Measurements from ENCODE around the gene ANK3. TPM values are rescaled to one million over a fixed set of nuclear protein-coding genes. Genes with fewer than 3 reads are reported as not detected.

Gene ANK3
- total RNA-seq, 2 donors from 2014 or later = 65.0 to 79.5 TPM

- Histone ChIP-seq H3K36me3 (ENCODE audit: control insufficient read depth, insufficient read depth, low read length) (no peaks in the 10 kb centered on the region), H3K27ac (ENCODE audit: low read depth, low read length) (no peak overlapping the region), H3K4me3 (ENCODE audit: low read length) (no peak overlapping the region), H3K4me1 (ENCODE audit: control insufficient read depth, insufficient read depth, low read length) (no peaks in the 10 kb centered on the region), H3K27me3 (ENCODE audit: control insufficient read depth, insufficient read depth, low read length, poor library complexity, severe bottlenecking) (no peaks in the 10 kb centered on the region), H3K9ac (ENCODE audit: extremely low read depth, low read length, poor library complexity, severe bottlenecking) (no peak overlapping the region), H3K9me3 (ENCODE audit: control insufficient read depth, low read length) (no peaks in the 10 kb centered on the region)
- Mint-ChIP-seq H3K27me3 (ENCODE audit: insufficient read depth) (no peaks in the 10 kb centered on the region), H3K9me3 (peaks cover 3% of the 10 kb centered on the region), H3K27ac (no peak overlapping the region), H3K4me1 (no peaks in the 10 kb centered on the region), H3K4me3 (no peak overlapping the region), H3K36me3 (ENCODE audit: low read depth) (no peaks in the 10 kb centered on the region)
- WGBS, 2 experiments (ENCODE audit: insufficient coverage in 1 of 2, insufficient read length in 1 of 2) = 94% methylated on average over 2 of the region's 2 CpGs; no CpG with 5 or more reads in 1 of the 2 experiments
- no peak for DNase-seq
- TF ChIP-seq CTCF (conservative IDR thresholded peaks at IDR 0.05) = no peak
These were observed 379.8 kb downstream of the ANK3 start for GRCh38 chr10:60009710-60010383.

- Mint-ChIP-seq H3K27me3 (ENCODE audit: insufficient read depth) (no peaks in the 10 kb centered on the region), H3K36me3 (ENCODE audit: low read depth) (no peaks in the 10 kb centered on the region), H3K9me3 (peaks cover 3% of the 10 kb centered on the region), H3K4me1 (no peaks in the 10 kb centered on the region), H3K4me3 (no peak overlapping the region), H3K27ac (no peak overlapping the region)
- Histone ChIP-seq H3K9me3 (ENCODE audit: control insufficient read depth, low read length) (no peaks in the 10 kb centered on the region), H3K27ac (ENCODE audit: low read depth, low read length) (no peak overlapping the region), H3K36me3 (ENCODE audit: control insufficient read depth, insufficient read depth, low read length) (no peaks in the 10 kb centered on the region), H3K4me3 (ENCODE audit: low read length) (no peak overlapping the region), H3K9ac (ENCODE audit: extremely low read depth, low read length, poor library complexity, severe bottlenecking) (no peak overlapping the region), H3K4me1 (ENCODE audit: control insufficient read depth, insufficient read depth, low read length) (peaks cover under 1% of the 10 kb centered on the region), H3K27me3 (ENCODE audit: control insufficient read depth, insufficient read depth, low read length, poor library complexity, severe bottlenecking) (no peaks in the 10 kb centered on the region)
- 95% methylated on average over 2 of the region's 2 CpGs; no CpG with 5 or more reads in 1 of the 2 experiments for WGBS, 2 experiments (ENCODE audit: insufficient coverage in 1 of 2, insufficient read length in 1 of 2)
- TF ChIP-seq CTCF (conservative IDR thresholded peaks at IDR 0.05) = no peak
- no peak for DNase-seq
These were observed 380.4 kb downstream of the ANK3 start for GRCh38 chr10:60009276-60009675.

DNA sequence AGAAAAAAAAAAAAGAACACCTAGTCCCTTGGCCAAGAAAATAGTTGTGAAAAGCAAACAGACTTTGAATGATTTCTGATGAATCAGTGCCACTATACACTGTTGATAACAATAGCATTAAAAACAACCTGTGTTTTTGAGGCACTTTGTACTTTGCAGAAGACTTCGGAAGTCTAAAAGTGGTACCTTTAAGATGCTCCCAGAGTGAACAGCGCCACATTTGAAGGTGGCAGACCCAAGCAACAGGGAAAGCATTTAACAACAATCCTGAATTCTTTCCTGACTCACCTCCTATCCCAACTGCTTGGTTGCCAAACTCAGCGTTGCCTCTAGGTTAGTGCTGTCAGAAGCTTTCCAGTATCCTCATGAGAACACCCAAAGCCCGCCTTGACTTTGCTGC lies 380.9 kb downstream of the ANK3 start:
- TF ChIP-seq CTCF (conservative IDR thresholded peaks at IDR 0.05) = peak; percentile 16
- Mint-ChIP-seq H3K9me3 (no peaks in the 10 kb centered on the region), H3K27ac (no peak overlapping the region), H3K36me3 (ENCODE audit: low read depth) (no peaks in the 10 kb centered on the region), H3K4me3 (no peak overlapping the region), H3K27me3 (ENCODE audit: insufficient read depth) (no peaks in the 10 kb centered on the region), H3K4me1 (peaks cover 1% of the 10 kb centered on the region)
- Histone ChIP-seq H3K27ac (ENCODE audit: low read depth, low read length) (no peak overlapping the region), H3K36me3 (ENCODE audit: control insufficient read depth, insufficient read depth, low read length) (no peaks in the 10 kb centered on the region), H3K9ac (ENCODE audit: extremely low read depth, low read length, poor library complexity, severe bottlenecking) (no peak overlapping the region), H3K4me1 (ENCODE audit: control insufficient read depth, insufficient read depth, low read length) (peaks cover 3% of the 10 kb centered on the region), H3K9me3 (ENCODE audit: control insufficient read depth, low read length) (no peaks in the 10 kb centered on the region), H3K4me3 (ENCODE audit: low read length) (no peak overlapping the region), H3K27me3 (ENCODE audit: control insufficient read depth, insufficient read depth, low read length, poor library complexity, severe bottlenecking) (no peaks in the 10 kb centered on the region)
- peak; percentile 49 for DNase-seq
- 91 to 94% methylated on average over 3 to 4 of the region's 4 CpGs for WGBS, 2 experiments (ENCODE audit: insufficient coverage in 1 of 2, insufficient read length in 1 of 2)
